ENCODE data around the gene ASZ1.
"Not testable (repeated sequence)": the region's sequence is repeated elsewhere in the genome, so short reads cannot be mapped to it uniquely, and the experiment has no call there.

ASZ1 gene

GRCh38 chr7:117427258-117427701 is at the start of gene ASZ1:
Gene ASZ1, minus strand, starts transcription at chr7:117427493. Its CDS starts 33 bp downstream, at chr7:117427460.
- H3K4me3 ChIP-seq (ENCODE audit: low read depth, low read length): no peak within 1 kb of the TSS
- TF ChIP-seq CTCF (IDR thresholded peaks at IDR 0.05; ENCODE audit: borderline replicate concordance, insufficient read depth, low read depth, low read length): no peak

DNA sequence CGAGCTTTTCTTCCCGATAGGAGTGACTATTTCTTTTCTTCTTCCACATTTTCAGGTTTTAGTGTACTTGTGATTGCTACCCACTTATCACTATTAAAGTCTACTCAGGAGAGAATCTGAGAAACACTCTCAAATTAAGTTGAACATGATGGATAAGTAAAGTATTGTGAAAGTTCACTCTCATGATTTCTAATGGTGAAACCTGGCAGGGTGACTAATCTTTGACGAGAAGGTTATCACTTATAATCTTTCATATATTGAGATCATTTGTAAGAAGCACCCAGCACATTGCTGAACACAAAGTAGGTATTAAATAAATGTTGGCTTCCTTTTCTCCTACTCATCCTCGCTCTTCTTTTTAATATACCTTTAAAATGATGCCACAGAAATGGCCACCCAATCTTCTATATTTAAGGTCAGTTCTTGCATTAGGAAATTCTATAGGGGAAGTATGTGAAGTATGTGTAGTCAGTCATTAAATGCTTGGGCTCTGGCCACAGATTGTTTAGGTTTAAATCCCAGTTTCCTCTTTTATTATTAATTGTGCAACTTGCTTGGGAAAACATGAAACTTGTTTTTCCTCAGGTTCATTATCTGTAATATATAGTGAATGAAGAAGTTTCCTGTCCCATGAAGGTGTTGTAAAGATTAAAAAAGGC is 49.4 kb upstream of the ASZ1 start:
- H3K4me3 ChIP-seq (ENCODE audit: low read depth, low read length): no peak overlapping the region
- no peak for TF ChIP-seq CTCF (IDR thresholded peaks at IDR 0.05; ENCODE audit: borderline replicate concordance, insufficient read depth, low read depth, low read length)

GRCh38 chr7:117472335-117472734 is 45.0 kb upstream of the ASZ1 start:
- H3K4me3 ChIP-seq (ENCODE audit: low read depth, low read length): no peak overlapping the region
- TF ChIP-seq CTCF (IDR thresholded peaks at IDR 0.05; ENCODE audit: borderline replicate concordance, insufficient read depth, low read depth, low read length): no peak

DNA sequence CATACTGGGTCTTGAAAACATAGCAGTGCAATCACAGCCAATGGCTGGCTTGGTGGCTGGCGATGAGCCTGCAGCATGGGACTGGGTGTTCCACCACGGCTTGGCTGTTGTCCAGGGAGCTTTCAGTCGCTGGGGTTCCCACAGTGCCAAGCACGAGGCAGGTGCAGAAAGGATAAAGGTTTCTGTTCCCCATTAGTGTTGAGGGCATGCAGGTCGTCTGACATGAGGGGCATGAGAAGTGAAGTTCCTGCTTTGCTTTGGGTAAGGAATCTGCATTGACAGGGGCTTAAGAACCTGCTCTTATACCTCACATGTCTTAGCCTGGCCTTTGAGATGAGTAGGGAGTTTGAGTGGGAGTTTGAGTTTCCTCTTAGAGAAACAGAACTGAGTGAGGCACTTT is 43.5 kb upstream of the ASZ1 start:
- H3K4me3 ChIP-seq (ENCODE audit: low read depth, low read length): no peak overlapping the region
- TF ChIP-seq CTCF (IDR thresholded peaks at IDR 0.05; ENCODE audit: borderline replicate concordance, insufficient read depth, low read depth, low read length): no peak

DNA sequence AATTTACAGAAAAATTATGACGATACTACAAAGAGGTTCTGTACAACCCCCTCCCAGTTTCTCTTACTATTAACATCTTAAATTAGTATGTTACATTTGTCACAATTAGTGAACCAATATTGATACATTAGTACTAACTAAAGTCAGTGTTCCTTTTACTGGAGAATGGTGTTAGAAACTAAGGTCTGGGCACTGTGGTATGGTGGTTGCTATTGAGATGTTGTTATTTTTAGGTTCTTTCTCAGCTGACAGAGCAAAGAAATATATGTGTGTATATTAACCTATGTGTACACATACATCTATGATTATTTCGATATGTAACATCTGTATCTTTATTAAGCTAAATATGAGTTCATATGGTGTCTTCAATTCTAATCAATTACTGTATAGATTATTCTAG is 40.9 kb upstream of the ASZ1 start:
- no peak for TF ChIP-seq CTCF (IDR thresholded peaks at IDR 0.05; ENCODE audit: borderline replicate concordance, insufficient read depth, low read depth, low read length)

DNA sequence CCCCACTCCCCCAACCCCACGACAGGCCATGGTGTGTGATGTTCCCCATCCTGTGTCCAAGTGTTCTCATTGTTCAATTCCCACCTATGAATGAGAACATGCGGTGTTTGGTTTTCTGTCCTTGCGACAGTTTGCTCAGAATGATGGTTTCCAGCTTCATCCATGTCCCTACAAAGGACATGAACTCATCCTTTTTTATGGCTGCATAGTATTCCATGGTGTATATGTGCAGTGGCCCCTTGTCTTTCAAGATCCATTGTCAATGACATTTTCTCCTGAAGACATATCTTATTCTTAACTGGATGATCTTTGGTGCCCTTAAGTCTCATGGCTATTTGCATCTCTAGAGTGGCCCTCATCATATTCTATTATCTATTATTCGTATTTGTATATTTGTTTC is 33.5 kb upstream of the ASZ1 start:
- H3K4me3 ChIP-seq (ENCODE audit: low read depth, low read length): not testable (repeated sequence)

More for the DNA sequence above, 40.9 kb upstream of the ASZ1 start:
- no peak overlapping the region for H3K4me3 ChIP-seq (ENCODE audit: low read depth, low read length)

DNA sequence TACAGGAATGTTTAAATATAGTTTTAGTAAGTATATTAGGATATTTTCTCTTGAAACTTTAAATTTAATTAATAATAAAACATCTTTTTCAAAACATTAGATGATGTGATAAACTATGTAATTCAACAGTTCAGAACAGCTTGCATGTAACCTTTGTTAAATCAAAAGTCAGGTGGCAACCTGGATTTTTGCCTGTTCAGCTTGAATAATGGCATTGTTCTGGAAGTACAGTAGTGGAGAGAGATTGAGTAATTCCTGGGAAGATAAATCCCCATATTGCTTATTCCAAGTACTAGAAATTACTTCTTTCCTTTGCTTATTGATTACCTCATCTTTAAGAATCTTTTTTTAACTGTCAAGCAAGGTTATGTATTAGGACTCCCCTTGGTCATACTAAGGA is 32.4 kb upstream of the ASZ1 start:
- H3K4me3 ChIP-seq (ENCODE audit: low read depth, low read length): no peak overlapping the region
- TF ChIP-seq CTCF (IDR thresholded peaks at IDR 0.05; ENCODE audit: borderline replicate concordance, insufficient read depth, low read depth, low read length): no peak
